Type B pancreatic cell (in vitro differentiated cells): Measurements from ENCODE around the gene HOXA7. TPM values are rescaled to one million over a fixed set of nuclear protein-coding genes. Genes with fewer than 3 reads are reported as not detected.

Source experiments
- DNase-seq: peaks from one replicate; pipeline ENCODE4 v3.0.0; 2021; ENCODE audit warnings: mixed read lengths; ENCODE audit not compliant: unreplicated experiment; ENCODE audit errors: extremely low spot score
- H3K27ac Mint-ChIP-seq: 2 replicates; pipeline ENCODE4 v1.8.0; 2021; ENCODE audit warnings: mild to moderate bottlenecking, mixed read lengths
- H3K27me3 Mint-ChIP-seq: 2 replicates; pipeline ENCODE4 v1.8.0; 2021; ENCODE audit warnings: mixed read lengths
- H3K36me3 Mint-ChIP-seq: 2 replicates; pipeline ENCODE4 v1.8.0; 2021; ENCODE audit warnings: mixed read lengths
- H3K4me1 Mint-ChIP-seq: one replicate; pipeline ENCODE4 v1.8.0; 2021; ENCODE audit warnings: mixed read lengths; ENCODE audit not compliant: unreplicated experiment
- H3K4me3 Mint-ChIP-seq: 2 replicates; pipeline ENCODE4 v1.8.0; 2021; ENCODE audit warnings: mild to moderate bottlenecking, mixed read lengths
- H3K9me3 Mint-ChIP-seq: 2 replicates; pipeline ENCODE4 v1.8.0; 2021; ENCODE audit warnings: mixed read lengths
- total RNA-seq: library from RNA; stranded (reverse); gene quantifications from 2 replicates; pipeline ENCODE4 v1.2.1, GENCODE V29; 2021; ENCODE audit warnings: low replicate concordance
- TF ChIP-seq, protein P1 (sequence below): fragments of 200-600 bp; sonication (generic); conservative IDR thresholded peaks from 2 replicates; pipeline ENCODE4 v1.5.0; 2021; ENCODE audit warnings: antibody characterized with exemption, mild to moderate bottlenecking

HOXA7 gene
- total RNA-seq, 1 donor from 2014 or later = 6.2 TPM

DNA sequence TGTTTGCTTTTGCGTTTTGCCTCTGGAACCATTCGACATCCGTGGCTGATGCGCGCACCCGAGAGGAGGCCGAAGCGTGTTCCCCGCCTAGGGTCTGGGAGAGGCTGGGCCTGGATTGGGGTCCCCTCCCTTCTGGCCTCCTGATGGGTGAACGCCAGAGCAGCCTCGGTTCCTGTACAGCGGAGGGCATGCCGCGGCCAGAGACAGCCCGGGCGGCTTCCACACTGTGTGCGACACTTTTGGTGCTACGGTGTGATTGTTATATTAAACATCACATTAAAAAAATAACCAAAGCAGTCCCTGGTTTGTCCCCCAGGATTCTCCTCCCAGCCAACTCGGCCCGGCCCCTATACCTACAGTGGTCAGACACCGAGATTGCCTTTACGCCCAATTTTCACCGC lies 3.7 kb upstream of the HOXA7 start:
- H3K27me3 Mint-ChIP-seq = peaks cover 90% of the 10 kb centered on the region
- H3K27ac Mint-ChIP-seq = no peak overlapping the region
- H3K4me3 Mint-ChIP-seq = peak overlapping the region; percentile 69
- H3K4me1 Mint-ChIP-seq = peaks cover 14% of the 10 kb centered on the region
- H3K36me3 Mint-ChIP-seq = peaks cover 4% of the 10 kb centered on the region
- no peak for DNase-seq
- TF ChIP-seq, protein P1, sequence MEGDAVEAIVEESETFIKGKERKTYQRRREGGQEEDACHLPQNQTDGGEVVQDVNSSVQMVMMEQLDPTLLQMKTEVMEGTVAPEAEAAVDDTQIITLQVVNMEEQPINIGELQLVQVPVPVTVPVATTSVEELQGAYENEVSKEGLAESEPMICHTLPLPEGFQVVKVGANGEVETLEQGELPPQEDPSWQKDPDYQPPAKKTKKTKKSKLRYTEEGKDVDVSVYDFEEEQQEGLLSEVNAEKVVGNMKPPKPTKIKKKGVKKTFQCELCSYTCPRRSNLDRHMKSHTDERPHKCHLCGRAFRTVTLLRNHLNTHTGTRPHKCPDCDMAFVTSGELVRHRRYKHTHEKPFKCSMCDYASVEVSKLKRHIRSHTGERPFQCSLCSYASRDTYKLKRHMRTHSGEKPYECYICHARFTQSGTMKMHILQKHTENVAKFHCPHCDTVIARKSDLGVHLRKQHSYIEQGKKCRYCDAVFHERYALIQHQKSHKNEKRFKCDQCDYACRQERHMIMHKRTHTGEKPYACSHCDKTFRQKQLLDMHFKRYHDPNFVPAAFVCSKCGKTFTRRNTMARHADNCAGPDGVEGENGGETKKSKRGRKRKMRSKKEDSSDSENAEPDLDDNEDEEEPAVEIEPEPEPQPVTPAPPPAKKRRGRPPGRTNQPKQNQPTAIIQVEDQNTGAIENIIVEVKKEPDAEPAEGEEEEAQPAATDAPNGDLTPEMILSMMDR = no peak
- H3K9me3 Mint-ChIP-seq = peaks cover 5% of the 10 kb centered on the region

DNA sequence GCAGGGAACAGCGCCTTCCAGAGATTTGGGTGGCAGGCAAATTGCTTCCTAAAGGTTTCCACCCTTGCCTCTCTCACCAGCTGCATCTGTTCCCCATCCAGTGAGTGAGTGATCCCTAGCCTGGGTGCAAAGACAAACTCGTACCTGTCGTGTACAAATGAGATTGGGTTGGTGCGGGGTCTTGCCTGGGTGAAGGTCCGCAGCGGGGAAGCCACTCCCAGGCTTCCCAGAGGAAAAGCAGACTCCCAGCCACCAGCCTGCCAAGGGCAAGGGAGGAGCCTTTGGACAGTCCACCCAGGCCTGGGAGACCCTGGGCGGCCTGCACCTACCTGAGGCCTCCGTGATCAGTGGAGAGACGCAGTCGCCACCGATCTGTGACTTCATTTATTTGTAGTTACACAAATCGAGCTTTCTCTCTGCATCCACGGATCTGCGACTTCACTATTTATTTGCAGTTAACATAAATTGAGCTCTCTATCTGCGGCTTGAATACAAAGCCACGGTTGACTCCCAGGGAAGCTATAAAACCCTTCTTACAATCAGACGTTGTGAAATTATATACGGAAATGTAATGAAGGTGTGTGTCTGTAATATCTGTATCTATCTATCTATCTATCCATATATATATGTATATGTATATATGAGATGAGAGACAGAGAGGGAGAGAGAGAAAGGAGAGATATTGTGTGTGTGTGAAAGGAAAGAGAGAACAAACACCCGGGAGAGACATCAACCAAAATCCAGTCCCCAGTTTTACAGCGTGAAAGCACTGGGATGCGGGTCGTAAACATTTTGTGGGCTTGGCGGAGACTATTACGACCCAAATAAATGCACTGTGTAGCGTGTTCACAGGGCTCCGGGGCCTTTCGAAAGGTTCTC lies 3.0 kb upstream of the HOXA7 start:
- DNase-seq = no peak
- TF ChIP-seq, protein P1 = no peak
- Mint-ChIP-seq H3K9me3 (peaks cover 5% of the 10 kb centered on the region), H3K27me3 (peaks cover 92% of the 10 kb centered on the region), H3K36me3 (peaks cover 7% of the 10 kb centered on the region), H3K4me1 (peaks cover 19% of the 10 kb centered on the region), H3K4me3 (peak overlapping the region; percentile 70), H3K27ac (no peak overlapping the region)

DNA sequence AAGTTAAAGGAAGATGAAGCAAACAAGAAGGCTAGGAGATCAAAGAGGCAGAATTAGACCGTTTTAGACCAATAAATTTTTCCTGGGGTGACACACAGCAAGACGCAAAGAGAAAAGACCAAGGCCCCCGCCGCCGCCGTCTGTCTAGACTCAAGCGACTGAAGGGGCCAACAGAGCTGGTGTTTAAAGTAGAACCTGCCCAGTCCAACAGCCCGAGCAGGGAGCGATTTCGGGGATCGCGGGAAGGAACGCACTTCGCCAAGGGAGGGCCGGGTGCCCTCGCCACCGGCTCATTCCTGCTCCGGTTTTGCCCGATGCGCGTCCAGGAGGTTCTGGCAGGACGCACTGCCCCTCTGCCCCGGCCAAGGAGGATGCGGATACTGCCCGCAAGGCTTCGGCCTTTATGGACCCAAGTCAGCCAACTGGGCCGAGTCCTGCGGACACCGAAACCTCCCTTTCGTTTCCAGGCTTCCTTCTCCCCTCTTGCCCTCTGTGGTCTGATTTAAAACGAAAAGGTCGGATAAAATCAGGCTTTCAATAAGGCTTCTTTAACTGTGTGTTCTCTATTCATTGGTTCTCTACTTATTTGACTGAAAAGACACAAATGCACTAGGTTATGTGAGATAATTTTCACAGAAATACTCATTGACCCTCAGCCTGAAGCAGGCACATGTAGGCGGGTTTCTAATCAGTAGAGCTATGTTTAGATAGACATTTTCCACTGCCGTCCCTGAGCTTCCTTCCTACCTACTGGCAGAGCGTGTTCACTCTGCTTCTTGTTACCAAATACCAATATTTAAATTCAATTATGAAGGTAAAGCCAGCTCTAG lies 2.2 kb upstream of the HOXA7 start:
- peak overlapping the region; percentile 84 for H3K4me3 Mint-ChIP-seq
- H3K27me3 Mint-ChIP-seq = peaks cover 92% of the 10 kb centered on the region
- no peak for DNase-seq
- H3K27ac Mint-ChIP-seq = peak overlapping the region; percentile 1
- H3K9me3 Mint-ChIP-seq = peaks cover 5% of the 10 kb centered on the region
- TF ChIP-seq, protein P1 = no peak
- H3K36me3 Mint-ChIP-seq = peaks cover 8% of the 10 kb centered on the region
- peaks cover 13% of the 10 kb centered on the region for H3K4me1 Mint-ChIP-seq

DNA sequence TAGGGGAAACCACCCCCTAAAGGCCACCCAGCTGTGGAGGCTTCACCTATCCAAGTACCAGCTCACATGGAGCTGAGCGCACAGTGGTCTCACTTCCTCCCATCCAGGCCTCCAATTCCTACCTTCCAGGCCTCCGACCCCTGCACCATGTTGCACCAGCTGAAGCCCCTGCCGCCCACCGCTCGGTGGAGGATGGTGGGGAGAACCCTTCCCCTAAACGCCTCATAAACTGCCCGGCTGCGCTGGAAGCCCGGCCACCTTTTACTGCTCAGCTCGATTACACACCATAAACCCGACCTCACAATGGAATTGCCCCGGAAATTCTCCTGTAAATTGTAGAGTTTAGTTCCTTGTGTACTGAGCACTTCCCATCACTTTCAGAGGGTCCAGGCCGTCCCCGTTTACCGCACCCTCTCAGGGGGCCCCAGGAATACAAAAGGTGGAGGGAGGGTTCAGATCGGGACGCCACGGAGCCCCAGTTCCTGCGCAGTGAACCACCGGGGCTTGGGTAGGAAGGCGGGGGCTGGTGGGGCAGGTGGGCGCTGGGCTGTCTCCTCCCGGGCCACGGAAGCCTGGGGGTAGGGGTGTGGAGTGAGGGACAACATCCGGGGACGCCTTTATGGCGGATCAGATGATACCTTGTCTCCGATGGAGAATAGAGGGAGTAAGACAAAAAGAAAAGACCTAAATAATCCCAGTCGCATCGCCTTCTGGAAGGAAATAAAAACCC lies 1.4 kb upstream of the HOXA7 start:
- Mint-ChIP-seq H3K4me3 (peak overlapping the region; percentile 84), H3K27me3 (peaks cover 91% of the 10 kb centered on the region), H3K27ac (no peak overlapping the region), H3K9me3 (peaks cover 5% of the 10 kb centered on the region), H3K4me1 (peaks cover 13% of the 10 kb centered on the region), H3K36me3 (peaks cover 13% of the 10 kb centered on the region)
- no peak for DNase-seq
- TF ChIP-seq, protein P1 = no peak
